ENCODE results near the gene LENG1.

DNA sequence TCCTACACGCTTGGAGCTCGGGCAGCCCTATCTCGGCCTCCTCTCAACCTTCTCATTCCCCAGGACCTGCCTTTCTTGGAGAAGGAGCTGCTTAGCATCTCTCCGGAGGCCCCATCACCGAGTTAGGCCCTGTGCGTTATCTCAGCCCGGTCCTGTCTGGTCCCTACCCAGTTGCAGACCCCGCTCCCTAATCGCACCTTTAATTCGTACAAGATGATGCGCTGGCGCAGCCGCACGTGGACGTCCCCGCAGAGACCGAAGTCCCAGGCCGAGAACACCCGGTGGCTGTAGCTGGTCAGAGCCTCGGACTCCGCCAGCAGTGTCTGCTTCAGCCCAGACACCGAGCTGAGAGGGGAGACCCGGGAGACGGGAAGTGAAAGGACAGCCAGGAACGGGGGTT lies 5.7 kb upstream of the LENG1 start:
- TF ChIP-seq, protein P1, sequence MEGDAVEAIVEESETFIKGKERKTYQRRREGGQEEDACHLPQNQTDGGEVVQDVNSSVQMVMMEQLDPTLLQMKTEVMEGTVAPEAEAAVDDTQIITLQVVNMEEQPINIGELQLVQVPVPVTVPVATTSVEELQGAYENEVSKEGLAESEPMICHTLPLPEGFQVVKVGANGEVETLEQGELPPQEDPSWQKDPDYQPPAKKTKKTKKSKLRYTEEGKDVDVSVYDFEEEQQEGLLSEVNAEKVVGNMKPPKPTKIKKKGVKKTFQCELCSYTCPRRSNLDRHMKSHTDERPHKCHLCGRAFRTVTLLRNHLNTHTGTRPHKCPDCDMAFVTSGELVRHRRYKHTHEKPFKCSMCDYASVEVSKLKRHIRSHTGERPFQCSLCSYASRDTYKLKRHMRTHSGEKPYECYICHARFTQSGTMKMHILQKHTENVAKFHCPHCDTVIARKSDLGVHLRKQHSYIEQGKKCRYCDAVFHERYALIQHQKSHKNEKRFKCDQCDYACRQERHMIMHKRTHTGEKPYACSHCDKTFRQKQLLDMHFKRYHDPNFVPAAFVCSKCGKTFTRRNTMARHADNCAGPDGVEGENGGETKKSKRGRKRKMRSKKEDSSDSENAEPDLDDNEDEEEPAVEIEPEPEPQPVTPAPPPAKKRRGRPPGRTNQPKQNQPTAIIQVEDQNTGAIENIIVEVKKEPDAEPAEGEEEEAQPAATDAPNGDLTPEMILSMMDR (IDR thresholded peaks at IDR 0.05; ENCODE audit: low read length), result no peak
- TF ChIP-seq EZH2phosphoT487 (IDR thresholded peaks at IDR 0.05; ENCODE audit: low read length), result no peak
